ENCODE results near the gene FOXO1. TPM values are rescaled to one million over a fixed set of nuclear protein-coding genes. Genes with fewer than 3 reads are reported as not detected.

The FOXO1 gene
- total RNA-seq, 1 donor from 2014 or later, result 50.4 TPM

DNA sequence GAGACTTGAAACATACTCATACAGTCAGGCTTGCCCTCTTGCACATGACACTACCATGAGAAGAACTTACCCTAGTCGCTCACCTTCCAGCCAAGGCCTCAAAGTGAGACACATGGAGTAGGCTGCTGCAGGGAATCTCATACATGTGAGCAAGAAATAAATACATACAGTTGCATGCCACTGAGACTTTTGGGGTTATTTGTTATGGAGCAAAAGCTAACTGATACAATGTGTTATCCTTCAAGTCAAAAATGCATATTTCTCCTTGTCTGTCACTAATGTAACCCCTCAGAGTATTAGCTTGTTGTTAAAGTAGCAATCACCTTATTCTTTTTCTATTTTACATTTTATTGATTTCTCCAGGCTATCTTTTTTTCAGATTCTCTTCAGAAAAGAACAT is 58.1 kb downstream of the FOXO1 start:
- intact Hi-C loops (cut with micrococcal nuclease), result no loop called here
- DNase-seq (no peak), ATAC-seq (ENCODE audit: low read depth) (no peak)
- no peaks in the 10 kb centered on the region for H3K27me3 Mint-ChIP-seq
- no peaks in the 10 kb centered on the region for H3K9me3 Mint-ChIP-seq
- H3K4me3 Mint-ChIP-seq, result peak overlapping the region; percentile 16
- H3K27ac Mint-ChIP-seq, result no peak overlapping the region
- H3K36me3 Mint-ChIP-seq (ENCODE audit: low read depth), result peaks cover 17% of the 10 kb centered on the region
- CTCF ChIA-PET, result no interaction called here
- H3K4me1 Mint-ChIP-seq, result peaks cover 85% of the 10 kb centered on the region
- POLR2A ChIA-PET, result no interaction called here
- TF ChIP-seq, protein P1, sequence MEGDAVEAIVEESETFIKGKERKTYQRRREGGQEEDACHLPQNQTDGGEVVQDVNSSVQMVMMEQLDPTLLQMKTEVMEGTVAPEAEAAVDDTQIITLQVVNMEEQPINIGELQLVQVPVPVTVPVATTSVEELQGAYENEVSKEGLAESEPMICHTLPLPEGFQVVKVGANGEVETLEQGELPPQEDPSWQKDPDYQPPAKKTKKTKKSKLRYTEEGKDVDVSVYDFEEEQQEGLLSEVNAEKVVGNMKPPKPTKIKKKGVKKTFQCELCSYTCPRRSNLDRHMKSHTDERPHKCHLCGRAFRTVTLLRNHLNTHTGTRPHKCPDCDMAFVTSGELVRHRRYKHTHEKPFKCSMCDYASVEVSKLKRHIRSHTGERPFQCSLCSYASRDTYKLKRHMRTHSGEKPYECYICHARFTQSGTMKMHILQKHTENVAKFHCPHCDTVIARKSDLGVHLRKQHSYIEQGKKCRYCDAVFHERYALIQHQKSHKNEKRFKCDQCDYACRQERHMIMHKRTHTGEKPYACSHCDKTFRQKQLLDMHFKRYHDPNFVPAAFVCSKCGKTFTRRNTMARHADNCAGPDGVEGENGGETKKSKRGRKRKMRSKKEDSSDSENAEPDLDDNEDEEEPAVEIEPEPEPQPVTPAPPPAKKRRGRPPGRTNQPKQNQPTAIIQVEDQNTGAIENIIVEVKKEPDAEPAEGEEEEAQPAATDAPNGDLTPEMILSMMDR (IDR thresholded peaks at IDR 0.05), result no peak

DNA sequence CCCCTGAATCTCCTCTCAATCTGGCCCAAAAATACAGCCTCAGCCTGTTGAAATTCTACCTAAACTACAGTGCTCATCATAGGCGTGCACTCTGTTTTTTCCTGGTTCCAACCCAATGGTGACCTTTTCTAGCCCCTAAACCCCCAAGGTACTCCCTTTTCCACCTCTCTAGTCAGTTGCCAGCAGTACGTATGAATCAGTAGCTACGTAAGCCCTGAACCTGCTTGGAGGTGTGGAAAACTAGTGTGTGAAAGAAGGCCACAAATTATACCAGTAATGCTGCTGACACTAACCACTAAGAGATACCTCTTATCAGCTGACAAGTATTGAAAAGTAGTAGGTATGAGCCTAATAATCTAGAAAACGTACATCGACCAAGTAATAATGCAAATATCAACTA is 60.9 kb downstream of the FOXO1 start:
- Mint-ChIP-seq H3K27ac (peak overlapping the region; percentile 42), H3K4me1 (peaks cover 80% of the 10 kb centered on the region), H3K4me3 (no peak overlapping the region), H3K9me3 (no peaks in the 10 kb centered on the region), H3K27me3 (no peaks in the 10 kb centered on the region), H3K36me3 (ENCODE audit: low read depth) (peaks cover 10% of the 10 kb centered on the region)
- TF ChIP-seq, protein P1 (IDR thresholded peaks at IDR 0.05), result no peak
- ChIA-PET CTCF (interaction anchor here (0.7 kb wide), 1 partner anchor 84 kb away, joined by 3 read pairs; no protein-coding TSS in a partner anchor), POLR2A (interaction anchor here (0.7 to 1.9 kb wide), 2 partner anchors 60 to 342 kb away, joined by 3 to 8 read pairs; no protein-coding TSS in a partner anchor)
- intact Hi-C loops (cut with micrococcal nuclease), result no loop called here
- DNase-seq (no peak), ATAC-seq (ENCODE audit: low read depth) (no peak)

DNA sequence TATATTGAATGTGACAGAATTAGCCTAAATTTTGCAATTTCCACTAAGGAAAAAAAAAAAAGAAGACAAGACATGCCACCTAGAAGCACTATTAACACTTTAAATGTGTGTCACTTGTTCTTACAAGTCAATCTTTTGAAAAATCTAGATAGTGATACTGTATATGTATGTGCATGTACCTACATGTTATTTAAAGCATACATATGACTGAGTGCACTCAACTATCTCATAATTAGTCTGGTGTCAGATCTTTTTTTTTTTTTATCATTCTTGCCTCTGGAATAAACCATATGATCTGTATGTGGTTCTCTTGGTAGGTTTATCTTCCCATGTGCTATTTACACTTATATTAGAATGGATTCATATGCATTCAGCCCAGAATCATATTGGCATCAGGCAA is 62.3 kb downstream of the FOXO1 start:
- intact Hi-C loops (cut with micrococcal nuclease), result no loop called here

DNA sequence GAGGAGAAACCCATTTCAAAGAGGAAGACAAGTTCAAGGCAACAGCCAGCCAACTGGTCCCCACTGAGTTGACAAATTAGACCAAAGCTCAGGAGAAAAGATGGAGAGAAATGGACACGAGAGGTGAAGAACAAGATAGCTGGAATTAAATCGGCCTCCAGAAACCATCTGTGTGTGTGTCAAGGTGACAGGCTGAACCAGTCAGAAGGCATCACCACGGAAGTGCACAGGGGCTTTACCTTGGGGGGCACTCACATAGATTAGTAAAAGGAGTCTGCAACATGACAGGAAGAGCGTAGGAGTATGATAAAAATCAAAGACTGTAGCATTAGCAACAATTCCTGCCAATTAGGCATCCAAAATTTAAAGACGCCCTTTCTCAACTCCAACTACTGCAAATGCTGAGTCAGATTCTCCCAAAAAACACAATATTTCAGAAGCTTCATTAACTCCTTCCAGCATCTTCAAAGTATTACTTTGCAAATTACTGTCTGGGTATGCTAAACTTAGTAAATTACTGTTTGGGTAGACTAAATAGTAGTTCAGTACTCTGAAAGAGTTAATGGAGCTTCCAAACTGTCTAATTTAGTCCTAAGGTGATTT is 66.2 kb downstream of the FOXO1 start:
- Mint-ChIP-seq H3K4me1 (peaks cover 88% of the 10 kb centered on the region), H3K27me3 (no peaks in the 10 kb centered on the region), H3K9me3 (no peaks in the 10 kb centered on the region), H3K27ac (peak overlapping the region; percentile 82), H3K4me3 (peak overlapping the region; percentile 50), H3K36me3 (ENCODE audit: low read depth) (peaks cover 3% of the 10 kb centered on the region)
- ChIA-PET POLR2A (interaction anchor here (0.6 to 1.2 kb wide), 2 partner anchors 30 to 65 kb away, joined by 3 read pairs; no protein-coding TSS in a partner anchor), CTCF (interaction anchor here (0.8 kb wide), 1 partner anchor 8 kb away, joined by 3 read pairs; no protein-coding TSS in a partner anchor)
- intact Hi-C loops (cut with micrococcal nuclease), result no loop called here
- ATAC-seq (ENCODE audit: low read depth) (no peak), DNase-seq (no peak)
- TF ChIP-seq, protein P1 (IDR thresholded peaks at IDR 0.05), result no peak

More for the DNA sequence above, 62.3 kb downstream of the FOXO1 start:
- Mint-ChIP-seq H3K27ac (no peak overlapping the region), H3K4me1 (peaks cover 85% of the 10 kb centered on the region), H3K9me3 (no peaks in the 10 kb centered on the region), H3K27me3 (no peaks in the 10 kb centered on the region), H3K4me3 (no peak overlapping the region), H3K36me3 (ENCODE audit: low read depth) (peaks cover 10% of the 10 kb centered on the region)
- no peak for ATAC-seq (ENCODE audit: low read depth)
- DNase-seq, result no peak
- ChIA-PET CTCF (no interaction called here), POLR2A (interaction anchor here (1.2 kb wide), 1 partner anchor 60 kb away, joined by 4 read pairs; no protein-coding TSS in a partner anchor)
- TF ChIP-seq, protein P1 (IDR thresholded peaks at IDR 0.05), result no peak

DNA sequence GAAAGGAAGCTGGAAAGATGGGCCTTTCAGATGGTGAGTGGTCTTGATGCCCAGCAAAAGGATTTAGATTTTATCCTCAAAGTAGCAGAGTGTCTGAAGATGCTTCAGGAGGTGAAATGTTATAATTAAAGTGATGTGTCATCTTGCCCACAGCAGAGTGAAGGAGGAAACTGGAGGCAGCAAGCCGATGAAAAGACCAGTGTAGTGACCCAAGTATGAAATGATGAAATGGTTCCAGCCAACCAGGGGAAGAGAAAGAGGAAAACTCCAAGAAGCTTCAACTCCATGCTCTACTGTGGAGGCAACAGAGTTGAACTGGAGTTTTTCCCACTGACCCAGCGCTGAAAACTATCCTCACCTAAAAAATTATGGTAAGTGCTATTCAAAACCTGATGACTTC is 66.7 kb downstream of the FOXO1 start:
- no peaks in the 10 kb centered on the region for H3K27me3 Mint-ChIP-seq
- no peaks in the 10 kb centered on the region for H3K9me3 Mint-ChIP-seq
- TF ChIP-seq, protein P1 (IDR thresholded peaks at IDR 0.05), result no peak
- intact Hi-C loops (cut with micrococcal nuclease), result loop anchor here (1.0 to 5.0 kb wide), 3 partner anchors 14 to 532 kb away; no protein-coding TSS in a partner anchor
- peak; percentile 21 for ATAC-seq (ENCODE audit: low read depth)
- H3K36me3 Mint-ChIP-seq (ENCODE audit: low read depth), result peaks cover 3% of the 10 kb centered on the region
- H3K4me3 Mint-ChIP-seq, result peak overlapping the region; percentile 50
- CTCF ChIA-PET, result no interaction called here
- H3K27ac Mint-ChIP-seq, result peak overlapping the region; percentile 82
- no peak for DNase-seq
- peaks cover 91% of the 10 kb centered on the region for H3K4me1 Mint-ChIP-seq
- POLR2A ChIA-PET, result interaction anchor here (0.6 kb wide), 1 partner anchor 30 kb away, joined by 3 read pairs; no protein-coding TSS in a partner anchor
